ENCODE data around the gene PSMD8. TPM values are rescaled to one million over a fixed set of nuclear protein-coding genes. Genes with fewer than 3 reads are reported as not detected.

Gene PSMD8
- total RNA-seq, 2 experiments from 2014 or later = 169 to 238 TPM

DNA sequence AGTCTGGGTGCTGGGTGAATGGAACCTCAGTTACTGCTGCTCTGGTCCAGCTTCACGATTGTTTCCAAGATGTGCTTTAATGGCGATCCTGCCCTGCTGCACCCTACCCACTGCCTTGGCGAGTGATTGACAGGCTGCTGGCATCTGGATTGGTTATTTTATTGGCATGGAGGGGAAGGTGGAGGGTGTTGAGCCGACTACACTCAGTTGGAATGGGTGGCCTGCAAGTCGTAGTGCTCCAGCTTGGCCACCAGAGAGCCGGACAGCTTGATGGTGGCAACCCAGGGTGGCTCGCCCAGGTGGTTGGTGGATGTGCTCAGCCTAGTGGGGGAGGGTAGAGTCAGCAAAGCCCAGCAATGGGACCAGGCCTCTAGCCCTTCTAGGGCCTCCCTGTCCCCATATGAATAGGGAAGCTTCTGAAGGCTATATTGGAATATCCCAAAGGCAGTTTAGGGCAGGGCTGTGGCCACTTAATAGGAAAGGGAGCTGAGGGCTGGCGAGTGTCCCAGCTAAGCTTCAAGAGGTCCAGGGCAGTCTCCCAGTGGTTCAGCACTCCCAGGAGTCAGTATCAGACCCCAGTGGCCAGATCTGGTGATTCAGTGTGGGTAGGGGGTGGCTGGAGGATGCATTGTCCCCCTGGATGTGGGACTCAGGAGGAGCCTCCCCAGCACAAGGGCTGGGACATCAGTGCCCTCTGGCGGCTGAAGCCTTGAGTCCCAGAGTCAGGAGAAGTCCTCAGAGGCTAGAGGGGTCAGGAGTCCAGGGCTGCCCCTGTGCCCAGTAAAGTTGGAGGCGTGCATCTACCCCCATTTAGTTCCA, 10.0 kb downstream of the PSMD8 start:
- intact Hi-C loops (cut with micrococcal nuclease; ENCODE audit: unreplicated experiment) = no loop called here
- H3K27ac ChIP-seq (ENCODE audit: low read depth, low read length, poor library complexity, severe bottlenecking) = no peak overlapping the region
- ChIA-PET POLR2A (no interaction called here), CTCF (ENCODE audit: unreplicated experiment) (interaction anchor here (0.6 kb wide), 1 partner anchor 176 kb away, joined by 4 read pairs; no protein-coding TSS in a partner anchor)
- peaks cover 49% of the 10 kb centered on the region for H3K36me3 ChIP-seq (ENCODE audit: insufficient read depth, low read length)
- H3K9me3 ChIP-seq (ENCODE audit: low read length) = no peaks in the 10 kb centered on the region
- TF ChIP-seq EZH2phosphoT487 (IDR thresholded peaks at IDR 0.05; ENCODE audit: borderline replicate concordance, low read depth, low read length) = no peak
- TF ChIP-seq, protein P1, sequence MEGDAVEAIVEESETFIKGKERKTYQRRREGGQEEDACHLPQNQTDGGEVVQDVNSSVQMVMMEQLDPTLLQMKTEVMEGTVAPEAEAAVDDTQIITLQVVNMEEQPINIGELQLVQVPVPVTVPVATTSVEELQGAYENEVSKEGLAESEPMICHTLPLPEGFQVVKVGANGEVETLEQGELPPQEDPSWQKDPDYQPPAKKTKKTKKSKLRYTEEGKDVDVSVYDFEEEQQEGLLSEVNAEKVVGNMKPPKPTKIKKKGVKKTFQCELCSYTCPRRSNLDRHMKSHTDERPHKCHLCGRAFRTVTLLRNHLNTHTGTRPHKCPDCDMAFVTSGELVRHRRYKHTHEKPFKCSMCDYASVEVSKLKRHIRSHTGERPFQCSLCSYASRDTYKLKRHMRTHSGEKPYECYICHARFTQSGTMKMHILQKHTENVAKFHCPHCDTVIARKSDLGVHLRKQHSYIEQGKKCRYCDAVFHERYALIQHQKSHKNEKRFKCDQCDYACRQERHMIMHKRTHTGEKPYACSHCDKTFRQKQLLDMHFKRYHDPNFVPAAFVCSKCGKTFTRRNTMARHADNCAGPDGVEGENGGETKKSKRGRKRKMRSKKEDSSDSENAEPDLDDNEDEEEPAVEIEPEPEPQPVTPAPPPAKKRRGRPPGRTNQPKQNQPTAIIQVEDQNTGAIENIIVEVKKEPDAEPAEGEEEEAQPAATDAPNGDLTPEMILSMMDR (conservative IDR thresholded peaks at IDR 0.05; ENCODE audit: low read length) = peak; percentile 65
- no peak overlapping the region for H3K4me2 ChIP-seq (ENCODE audit: low read length)
- no TSS peak for BruUV-seq (replicated peaks)
- peaks cover 9% of the 10 kb centered on the region for H3K4me1 ChIP-seq (ENCODE audit: insufficient read depth, low read length, poor library complexity, severe bottlenecking)
- H4K20me1 ChIP-seq (ENCODE audit: insufficient read depth, low read length) = no peaks in the 10 kb centered on the region
- H3K4me3 ChIP-seq (ENCODE audit: low read depth, low read length, poor library complexity, severe bottlenecking) = no peak overlapping the region
- H2AFZ ChIP-seq (ENCODE audit: low read length) = no peak overlapping the region
- no peaks in the 10 kb centered on the region for H3K79me2 ChIP-seq (ENCODE audit: insufficient read depth, low read depth, low read length)
- no peaks in the 10 kb centered on the region for H3K9me2 ChIP-seq (ENCODE audit: insufficient read depth, low read length)
- peak; percentile 25 for DNase-seq (ENCODE audit: low spot score)

DNA sequence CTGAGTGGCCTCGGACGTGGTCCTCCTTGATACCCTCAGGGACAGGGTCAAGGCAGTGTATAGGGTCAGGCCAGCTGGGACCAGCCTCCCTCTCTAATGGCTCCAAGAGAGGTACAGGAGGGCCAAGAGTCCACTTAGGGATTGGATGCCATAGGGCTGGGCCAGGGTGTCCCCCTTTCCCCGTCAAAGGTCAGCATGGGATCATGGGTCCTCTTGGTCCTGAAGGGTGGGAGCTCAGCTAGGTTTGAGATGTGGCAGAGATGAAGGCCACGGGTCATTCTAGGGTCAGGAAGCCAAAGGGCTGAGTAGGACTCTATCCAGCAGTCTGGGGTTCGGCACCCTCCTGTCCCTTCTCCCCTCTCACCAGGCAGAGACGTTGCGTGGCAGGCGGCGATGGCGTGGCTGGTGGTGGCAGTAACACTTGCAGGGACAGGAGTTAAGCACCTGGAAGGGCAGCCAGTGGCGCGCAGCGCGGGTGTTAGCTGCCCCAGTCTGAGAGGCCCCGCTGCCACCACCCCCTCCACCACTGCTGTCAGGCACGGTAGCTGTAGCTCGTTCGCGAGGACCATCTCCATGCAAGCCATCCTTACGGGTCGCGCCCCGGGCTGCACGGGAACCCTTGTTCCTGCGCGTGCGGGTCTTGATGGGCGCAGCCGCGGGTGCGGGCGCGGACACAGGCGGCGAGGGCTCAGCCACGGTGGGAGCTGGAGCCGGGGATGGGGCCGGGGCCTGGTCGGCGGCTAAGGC, 10.9 kb downstream of the PSMD8 start:
- no peaks in the 10 kb centered on the region for H4K20me1 ChIP-seq (ENCODE audit: insufficient read depth, low read length)

More for the DNA sequence above, 10.9 kb downstream of the PSMD8 start:
- CTCF ChIA-PET (ENCODE audit: unreplicated experiment) = no interaction called here
- peaks cover 40% of the 10 kb centered on the region for H3K36me3 ChIP-seq (ENCODE audit: insufficient read depth, low read length)
- no peak overlapping the region for H3K4me3 ChIP-seq (ENCODE audit: low read depth, low read length, poor library complexity, severe bottlenecking)
- POLR2A ChIA-PET = no interaction called here
- H3K9me3 ChIP-seq (ENCODE audit: low read length) = no peaks in the 10 kb centered on the region
- no peaks in the 10 kb centered on the region for H3K79me2 ChIP-seq (ENCODE audit: insufficient read depth, low read depth, low read length)
- H3K27ac ChIP-seq (ENCODE audit: low read depth, low read length, poor library complexity, severe bottlenecking) = no peak overlapping the region
- no peak overlapping the region for H2AFZ ChIP-seq (ENCODE audit: low read length)
- DNase-seq (ENCODE audit: low spot score) = no peak
- intact Hi-C loops (cut with micrococcal nuclease; ENCODE audit: unreplicated experiment) = no loop called here
- H3K9me2 ChIP-seq (ENCODE audit: insufficient read depth, low read length) = no peaks in the 10 kb centered on the region
- no peak for TF ChIP-seq EZH2phosphoT487 (IDR thresholded peaks at IDR 0.05; ENCODE audit: borderline replicate concordance, low read depth, low read length)
- TF ChIP-seq, protein P1 (conservative IDR thresholded peaks at IDR 0.05; ENCODE audit: low read length) = no peak; the same call in none of the 2 replicates
- H3K4me1 ChIP-seq (ENCODE audit: insufficient read depth, low read length, poor library complexity, severe bottlenecking) = peaks cover 9% of the 10 kb centered on the region
- BruUV-seq (replicated peaks) = no TSS peak
- no peak overlapping the region for H3K4me2 ChIP-seq (ENCODE audit: low read length)
